ENCODE data around the gene GNAI3. TPM values are rescaled to one million over a fixed set of nuclear protein-coding genes. Genes with fewer than 3 reads are reported as not detected.

The GNAI3 gene
- total RNA-seq, 2 donors from 2014 or later: 5.4 to 9.3 TPM

- no peaks in the 10 kb centered on the region for H3K27me3 ChIP-seq (replicated peaks; ENCODE audit: insufficient read depth)
- H3K9me3 ChIP-seq: no peaks in the 10 kb centered on the region
- H3K4me3 ChIP-seq: no peak overlapping the region
- no peak for DNase-seq (ENCODE audit: low spot score)
- no peak for TF ChIP-seq CTCF (IDR thresholded peaks at IDR 0.05)
- no peak for ATAC-seq (ENCODE audit: insufficient number of reproducible peaks, low FRiP score, low read depth)
- H3K36me3 ChIP-seq: peaks cover 33% of the 10 kb centered on the region
- no peak overlapping the region for H3K27ac ChIP-seq
- no peaks in the 10 kb centered on the region for H3K4me1 ChIP-seq (ENCODE audit: control insufficient read depth in 1 of 2, low read depth in 2 of 2)
These were observed 40.8 kb downstream of the GNAI3 start for GRCh38 chr1:109589177-109589576.

GRCh38 chr1:109589679-109590078 is 41.3 kb downstream of the GNAI3 start:
- TF ChIP-seq CTCF (IDR thresholded peaks at IDR 0.05): no peak
- Histone ChIP-seq H3K4me1 (ENCODE audit: control insufficient read depth in 1 of 2, low read depth in 2 of 2) (no peaks in the 10 kb centered on the region), H3K9me3 (no peaks in the 10 kb centered on the region), H3K27ac (no peak overlapping the region), H3K27me3 (replicated peaks; ENCODE audit: insufficient read depth) (no peaks in the 10 kb centered on the region), H3K36me3 (peaks cover 33% of the 10 kb centered on the region), H3K4me3 (no peak overlapping the region)
- ATAC-seq (ENCODE audit: insufficient number of reproducible peaks, low FRiP score, low read depth): no peak
- DNase-seq (ENCODE audit: low spot score): no peak

GRCh38 chr1:109592916-109593315 is 44.5 kb downstream of the GNAI3 start:
- no peak overlapping the region for H3K27ac ChIP-seq
- TF ChIP-seq CTCF (IDR thresholded peaks at IDR 0.05): no peak
- no peaks in the 10 kb centered on the region for H3K4me1 ChIP-seq (ENCODE audit: control insufficient read depth in 1 of 2, low read depth in 2 of 2)
- H3K27me3 ChIP-seq (replicated peaks; ENCODE audit: insufficient read depth): no peaks in the 10 kb centered on the region
- H3K9me3 ChIP-seq: no peaks in the 10 kb centered on the region
- DNase-seq (ENCODE audit: low spot score) (no peak), ATAC-seq (ENCODE audit: insufficient number of reproducible peaks, low FRiP score, low read depth) (no peak)
- peaks cover 15% of the 10 kb centered on the region for H3K36me3 ChIP-seq
- H3K4me3 ChIP-seq: no peak overlapping the region

GRCh38 chr1:109595531-109595930 is 47.1 kb downstream of the GNAI3 start:
- Histone ChIP-seq H3K27ac (no peak overlapping the region), H3K9me3 (no peaks in the 10 kb centered on the region), H3K4me3 (no peak overlapping the region), H3K27me3 (replicated peaks; ENCODE audit: insufficient read depth) (no peaks in the 10 kb centered on the region), H3K36me3 (peaks cover 10% of the 10 kb centered on the region), H3K4me1 (ENCODE audit: control insufficient read depth in 1 of 2, low read depth in 2 of 2) (no peaks in the 10 kb centered on the region)
- ATAC-seq (ENCODE audit: insufficient number of reproducible peaks, low FRiP score, low read depth) (no peak), DNase-seq (ENCODE audit: low spot score) (no peak)
- TF ChIP-seq CTCF (IDR thresholded peaks at IDR 0.05): no peak

GRCh38 chr1:109598156-109598555 is 49.7 kb downstream of the GNAI3 start:
- no peak for ATAC-seq (ENCODE audit: insufficient number of reproducible peaks, low FRiP score, low read depth)
- peaks cover 2% of the 10 kb centered on the region for H3K36me3 ChIP-seq
- H3K9me3 ChIP-seq: no peaks in the 10 kb centered on the region
- no peaks in the 10 kb centered on the region for H3K4me1 ChIP-seq (ENCODE audit: control insufficient read depth in 1 of 2, low read depth in 2 of 2)
- no peak overlapping the region for H3K27ac ChIP-seq
- TF ChIP-seq CTCF (IDR thresholded peaks at IDR 0.05): no peak
- no peaks in the 10 kb centered on the region for H3K27me3 ChIP-seq (replicated peaks; ENCODE audit: insufficient read depth)
- no peak overlapping the region for H3K4me3 ChIP-seq
- DNase-seq (ENCODE audit: low spot score): no peak
